Measurements from ENCODE around the gene STYXL1.
"Not testable (repeated sequence)": the region's sequence is repeated elsewhere in the genome, so short reads cannot be mapped to it uniquely, and the experiment has no call there.

Gene STYXL1

GRCh38 chr7:76057103-76057812 lies 9.5 kb upstream of the STYXL1 start:
- Histone ChIP-seq H3K36me3 (ENCODE audit: insufficient read depth, low read length) (peaks cover 22% of the 10 kb centered on the region), H3K9ac (ENCODE audit: low read depth, low read length) (no peak overlapping the region)

GRCh38 chr7:76056241-76056640 lies 8.4 kb upstream of the STYXL1 start:
- Histone ChIP-seq H3K9me3 (ENCODE audit: control insufficient read depth, insufficient read depth, low read length) (no peaks in the 10 kb centered on the region), H3K9ac (ENCODE audit: low read depth, low read length) (no peak overlapping the region), H3K4me1 (ENCODE audit: insufficient read depth, low read length) (no peaks in the 10 kb centered on the region), H3K36me3 (ENCODE audit: insufficient read depth, low read length) (peaks cover 29% of the 10 kb centered on the region)

More at GRCh38 chr7:76057103-76057812, 9.5 kb upstream of the STYXL1 start:
- Histone ChIP-seq H3K9me3 (ENCODE audit: control insufficient read depth, insufficient read depth, low read length) (no peaks in the 10 kb centered on the region), H3K4me1 (ENCODE audit: insufficient read depth, low read length) (no peaks in the 10 kb centered on the region)

- peaks cover 36% of the 10 kb centered on the region for H3K36me3 ChIP-seq (ENCODE audit: insufficient read depth, low read length)
- no peaks in the 10 kb centered on the region for H3K9me3 ChIP-seq (ENCODE audit: control insufficient read depth, insufficient read depth, low read length)
- no peak overlapping the region for H3K9ac ChIP-seq (ENCODE audit: low read depth, low read length)
- 0 out of 2 replicates have a peak, but pooled peaks cover 2% of the 10 kb centered on the region for H3K4me1 ChIP-seq (ENCODE audit: insufficient read depth, low read length)
These were observed 6.6 kb upstream of the STYXL1 start for GRCh38 chr7:76054123-76055120.

GRCh38 chr7:76053461-76053860 lies 5.7 kb upstream of the STYXL1 start:
- no peak overlapping the region for H3K9ac ChIP-seq (ENCODE audit: low read depth, low read length)
- peaks cover 34% of the 10 kb centered on the region for H3K36me3 ChIP-seq (ENCODE audit: insufficient read depth, low read length)
- H3K4me1 ChIP-seq (ENCODE audit: insufficient read depth, low read length) = 0 out of 2 replicates have a peak, but pooled peaks cover 7% of the 10 kb centered on the region
- H3K9me3 ChIP-seq (ENCODE audit: control insufficient read depth, insufficient read depth, low read length) = no peaks in the 10 kb centered on the region

DNA sequence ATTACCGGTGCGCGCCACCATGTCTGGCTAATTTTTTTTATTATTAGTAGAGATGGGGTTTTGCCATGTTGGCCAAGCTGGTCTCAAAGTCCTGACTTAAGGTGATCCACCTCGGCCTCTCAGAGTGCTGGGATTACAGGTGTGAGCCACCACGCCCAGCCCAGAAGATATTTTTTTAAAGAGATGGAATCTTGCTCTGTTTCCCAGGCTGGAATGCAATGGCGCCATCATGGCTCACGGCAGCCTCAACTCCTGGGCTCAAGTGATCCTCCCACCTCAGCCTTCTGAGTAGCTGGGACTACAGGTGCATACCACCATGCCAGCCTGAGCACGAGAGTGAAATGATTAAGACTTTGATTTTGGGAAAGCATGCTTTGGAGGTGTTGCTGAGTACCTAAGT lies 4.9 kb upstream of the STYXL1 start:
- H3K36me3 ChIP-seq (ENCODE audit: insufficient read depth, low read length) = peaks cover 26% of the 10 kb centered on the region
- H3K9me3 ChIP-seq (ENCODE audit: control insufficient read depth, insufficient read depth, low read length); H3K9ac ChIP-seq (ENCODE audit: low read depth, low read length); H3K4me1 ChIP-seq (ENCODE audit: insufficient read depth, low read length): not testable (repeated sequence)

- Histone ChIP-seq H3K36me3 (ENCODE audit: insufficient read depth, low read length) (peaks cover 19% of the 10 kb centered on the region), H3K9ac (ENCODE audit: low read depth, low read length) (no peak overlapping the region), H3K4me1 (ENCODE audit: insufficient read depth, low read length) (0 out of 2 replicates have a peak, but pooled peaks cover 7% of the 10 kb centered on the region), H3K9me3 (ENCODE audit: control insufficient read depth, insufficient read depth, low read length) (no peaks in the 10 kb centered on the region)
These were observed 4.0 kb upstream of the STYXL1 start for GRCh38 chr7:76051840-76052239.

- H3K36me3 ChIP-seq (ENCODE audit: insufficient read depth, low read length) = peaks cover 14% of the 10 kb centered on the region
- H3K9ac ChIP-seq (ENCODE audit: low read depth, low read length) = no peak overlapping the region
These were observed 2.7 kb upstream of the STYXL1 start for GRCh38 chr7:76050545-76050944.

DNA sequence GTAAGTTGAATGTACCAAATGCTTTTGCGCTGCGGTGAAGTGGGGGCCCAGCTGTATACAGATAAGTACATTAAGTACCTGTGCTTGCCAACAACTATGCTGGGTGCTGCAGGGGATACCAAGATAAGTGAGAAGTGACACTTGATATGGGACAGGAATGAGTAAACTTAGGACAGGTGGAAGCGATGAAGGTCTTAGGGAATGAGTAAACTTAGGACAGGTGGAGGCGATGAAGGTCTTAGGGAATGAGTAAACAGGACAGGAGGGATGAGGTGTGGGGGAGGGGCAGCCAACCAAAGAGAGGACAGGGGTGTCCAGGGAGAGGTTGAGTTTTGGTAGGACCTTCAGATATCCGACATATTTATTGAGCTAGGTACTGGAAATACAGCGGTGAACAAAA lies 1.5 kb upstream of the STYXL1 start:
- no peaks in the 10 kb centered on the region for H3K9me3 ChIP-seq (ENCODE audit: control insufficient read depth, insufficient read depth, low read length)
- H3K9ac ChIP-seq (ENCODE audit: low read depth, low read length) = peak overlapping the region; percentile 98; the same call in 1 of the 2 replicates
- peaks cover 14% of the 10 kb centered on the region for H3K36me3 ChIP-seq (ENCODE audit: insufficient read depth, low read length)
- 0 out of 2 replicates have a peak, but pooled peaks cover 7% of the 10 kb centered on the region for H3K4me1 ChIP-seq (ENCODE audit: insufficient read depth, low read length)

More at GRCh38 chr7:76050545-76050944, 2.7 kb upstream of the STYXL1 start:
- H3K9me3 ChIP-seq (ENCODE audit: control insufficient read depth, insufficient read depth, low read length) = no peaks in the 10 kb centered on the region
- H3K4me1 ChIP-seq (ENCODE audit: insufficient read depth, low read length) = 0 out of 2 replicates have a peak, but pooled peaks cover 7% of the 10 kb centered on the region

DNA sequence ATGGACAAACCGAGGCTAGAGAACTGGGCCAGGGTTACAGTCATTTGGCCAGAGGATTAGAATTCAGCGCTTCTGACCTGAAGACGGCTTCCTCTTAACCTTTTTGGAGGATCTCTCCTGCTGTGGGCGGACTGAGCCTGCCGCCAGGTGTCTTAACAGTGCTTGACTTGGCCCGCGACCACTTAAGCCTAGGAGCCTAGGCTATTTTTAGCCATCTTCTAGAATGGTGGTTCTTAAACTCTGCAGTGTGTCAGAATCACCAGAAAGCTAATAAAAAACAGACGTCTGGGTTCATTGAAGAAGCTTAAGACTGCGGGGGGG lies 828 bp upstream of the STYXL1 start:
- H3K4me1 ChIP-seq (ENCODE audit: insufficient read depth, low read length) = peaks cover 9% of the 10 kb centered on the region; the same call in 1 of the 2 replicates
- H3K36me3 ChIP-seq (ENCODE audit: insufficient read depth, low read length) = peaks cover 14% of the 10 kb centered on the region
- H3K9me3 ChIP-seq (ENCODE audit: control insufficient read depth, insufficient read depth, low read length) = no peaks in the 10 kb centered on the region
- peak overlapping the region; percentile 98 for H3K9ac ChIP-seq (ENCODE audit: low read depth, low read length)

DNA sequence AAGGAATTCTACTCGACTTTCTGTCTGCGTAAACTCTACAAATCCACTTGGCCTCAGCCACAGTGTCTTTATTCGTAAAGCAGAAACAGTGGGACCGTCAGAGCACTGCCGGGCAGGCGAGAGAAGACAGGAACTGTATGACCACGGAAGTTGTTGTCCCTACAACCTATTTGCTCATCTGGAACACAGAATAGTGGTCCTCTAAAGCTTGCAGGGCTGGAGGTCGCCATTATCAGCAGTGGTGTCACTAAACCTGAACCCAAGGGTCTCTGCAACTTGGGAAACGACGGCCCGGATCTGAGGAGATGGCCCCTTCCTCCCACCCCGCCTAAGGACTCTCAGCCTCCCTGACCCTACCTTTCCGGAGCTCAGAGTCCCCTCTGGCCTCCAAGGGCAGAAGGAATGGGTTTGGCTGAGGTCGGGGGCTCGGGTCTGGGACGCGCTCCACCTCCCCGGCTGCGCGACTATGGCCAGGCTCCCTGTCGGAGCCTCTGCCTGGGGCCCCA lies 442 bp downstream of the STYXL1 start:
- H3K9ac ChIP-seq (ENCODE audit: low read depth, low read length) = peak overlapping the region; percentile 98
- peaks cover 14% of the 10 kb centered on the region for H3K36me3 ChIP-seq (ENCODE audit: insufficient read depth, low read length)
- H3K9me3 ChIP-seq (ENCODE audit: control insufficient read depth, insufficient read depth, low read length) = no peaks in the 10 kb centered on the region
- peaks cover 13% of the 10 kb centered on the region; the same call in 1 of the 2 replicates for H3K4me1 ChIP-seq (ENCODE audit: insufficient read depth, low read length)

- H3K36me3 ChIP-seq (ENCODE audit: insufficient read depth, low read length) = no peaks in the 10 kb centered on the region
- no peak overlapping the region for H3K9ac ChIP-seq (ENCODE audit: low read depth, low read length)
- H3K9me3 ChIP-seq (ENCODE audit: control insufficient read depth, insufficient read depth, low read length) = no peaks in the 10 kb centered on the region
- H3K4me1 ChIP-seq (ENCODE audit: insufficient read depth, low read length) = peaks cover 11% of the 10 kb centered on the region; the same call in 1 of the 2 replicates
These were observed 3.4 kb downstream of the STYXL1 start for GRCh38 chr7:76044375-76044865.

DNA sequence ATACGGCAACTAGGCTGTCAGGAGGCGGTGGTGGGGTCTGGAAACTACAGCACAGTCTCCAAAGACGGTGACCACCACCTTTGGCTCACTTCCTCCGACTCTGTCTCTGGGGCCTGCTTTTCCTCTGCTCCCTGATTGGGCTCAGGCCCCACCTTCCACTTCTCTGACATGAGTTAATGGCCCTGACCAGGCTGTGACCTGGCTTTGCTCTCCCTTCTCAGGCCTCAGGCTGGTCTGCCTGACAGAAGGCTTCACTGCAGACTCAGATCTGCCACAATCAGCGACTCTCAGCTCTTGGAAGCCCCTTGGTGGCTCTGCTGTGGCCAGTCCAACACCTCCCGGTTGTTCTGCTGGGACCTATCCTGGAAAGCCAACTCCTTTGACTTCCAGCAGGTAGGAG lies 7.7 kb downstream of the STYXL1 start:
- Histone ChIP-seq H3K9me3 (ENCODE audit: control insufficient read depth, insufficient read depth, low read length) (no peaks in the 10 kb centered on the region), H3K36me3 (ENCODE audit: insufficient read depth, low read length) (no peaks in the 10 kb centered on the region), H3K9ac (ENCODE audit: low read depth, low read length) (no peak overlapping the region), H3K4me1 (ENCODE audit: insufficient read depth, low read length) (peaks cover 6% of the 10 kb centered on the region; the same call in 1 of the 2 replicates)

DNA sequence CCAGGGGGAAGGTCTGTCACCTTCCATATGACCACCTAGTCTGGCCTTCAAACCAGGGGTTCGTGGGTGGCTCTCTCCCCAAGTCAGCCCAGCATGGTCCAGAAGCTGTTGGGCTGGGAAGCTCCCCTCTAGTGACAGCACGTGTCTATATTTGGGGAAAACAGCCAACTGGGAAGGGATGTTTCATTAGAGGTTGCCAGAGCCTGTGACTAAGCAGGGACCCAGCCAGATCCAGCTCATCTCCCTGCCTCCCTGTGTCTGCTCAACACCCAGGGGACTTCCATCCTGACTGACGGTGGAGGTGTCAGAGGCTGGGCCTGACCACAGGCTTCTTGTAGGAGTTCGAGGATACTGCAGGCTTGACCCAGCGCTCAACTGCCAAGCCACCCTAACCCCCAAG lies 10.5 kb downstream of the STYXL1 start:
- H3K36me3 ChIP-seq (ENCODE audit: insufficient read depth, low read length) = no peaks in the 10 kb centered on the region
- H3K9ac ChIP-seq (ENCODE audit: low read depth, low read length) = no peak overlapping the region
- no peaks in the 10 kb centered on the region for H3K4me1 ChIP-seq (ENCODE audit: insufficient read depth, low read length)
- H3K9me3 ChIP-seq (ENCODE audit: control insufficient read depth, insufficient read depth, low read length) = no peaks in the 10 kb centered on the region

GRCh38 chr7:76031964-76032363 lies 15.8 kb downstream of the STYXL1 start:
- H3K9ac ChIP-seq (ENCODE audit: low read depth, low read length) = no peak overlapping the region
- H3K4me1 ChIP-seq (ENCODE audit: insufficient read depth, low read length) = no peaks in the 10 kb centered on the region
- no peaks in the 10 kb centered on the region for H3K9me3 ChIP-seq (ENCODE audit: control insufficient read depth, insufficient read depth, low read length)
- H3K36me3 ChIP-seq (ENCODE audit: insufficient read depth, low read length) = no peaks in the 10 kb centered on the region

All from ES-I3 (cell line).